Peyer's patch (tissue), 4 donors: ENCODE measurements around the gene TDRD3. TPM values are rescaled to one million over a fixed set of nuclear protein-coding genes. Genes with fewer than 3 reads are reported as not detected.

Source experiments
- DNase-seq, 3 donors: peaks; one replicate each; pipeline ENCODE4 v3.0.0-alpha.2; 2017 to 2019
- H3K27ac ChIP-seq, 4 donors: fragments of 200-600 bp; sonication (generic); one replicate each; pipeline ENCODE4 v1.5.1; 2016 to 2019
- H3K27me3 ChIP-seq, 2 donors: fragments of 200-600 bp; sonication (generic); one replicate each; pipeline ENCODE4 v1.5.1; 2019
- H3K36me3 ChIP-seq, 3 donors: fragments of 200-600 bp; sonication (generic); one replicate each; pipeline ENCODE4 v1.5.1; 2016 to 2019
- H3K4me1 ChIP-seq, 4 donors: fragments of 200-600 bp; sonication (generic); one replicate each; pipeline ENCODE4 v1.5.1; 2016 to 2019
- H3K4me3 ChIP-seq, 4 donors: fragments of 200-600 bp; sonication (generic); 1 replicate in 3 of 4; 2 replicates in 1 of 4; pipeline ENCODE4 v1.5.1; 2016 to 2019; ENCODE audit warnings: mild to moderate bottlenecking in 1 of 4
- H3K9me3 ChIP-seq, 4 donors: fragments of 200-600 bp; sonication (generic); one replicate each; pipeline ENCODE4 v1.5.1; 2016 to 2019; ENCODE audit warnings: mild to moderate bottlenecking in 1 of 4
- POLR2A ChIP-seq, 2 donors: fragments of 450-650 bp; IDR thresholded peaks; one replicate each; pipeline ENCODE4 v1.5.1; 2017; ENCODE audit warnings: antibody characterized with exemption in 2 of 2, mild to moderate bottlenecking in 2 of 2, moderate library complexity in 2 of 2
- total RNA-seq, 4 donors: library from RNA; depleted of rRNA; stranded (reverse); fragments of >200 nt; gene quantifications; one replicate each; pipeline ENCODE4 v1.1.0, GENCODE V29; 2016
- TF ChIP-seq, protein P1 (sequence below), 6 experiments: fragments of 450-650 bp in 4 of 6; fragments of 200-600 bp in 2 of 6; sonication (generic) in 1 of 6; IDR thresholded peaks; one replicate each; pipeline ENCODE4 v1.5.1; 2017 to 2019; ENCODE audit warnings: antibody characterized with exemption in 6 of 6, mild to moderate bottlenecking in 3 of 6, moderate library complexity in 1 of 6

TDRD3 gene
- total RNA-seq, 4 donors from 2014 or later, result 18.4 to 29.9 (median 20.9) TPM

DNA sequence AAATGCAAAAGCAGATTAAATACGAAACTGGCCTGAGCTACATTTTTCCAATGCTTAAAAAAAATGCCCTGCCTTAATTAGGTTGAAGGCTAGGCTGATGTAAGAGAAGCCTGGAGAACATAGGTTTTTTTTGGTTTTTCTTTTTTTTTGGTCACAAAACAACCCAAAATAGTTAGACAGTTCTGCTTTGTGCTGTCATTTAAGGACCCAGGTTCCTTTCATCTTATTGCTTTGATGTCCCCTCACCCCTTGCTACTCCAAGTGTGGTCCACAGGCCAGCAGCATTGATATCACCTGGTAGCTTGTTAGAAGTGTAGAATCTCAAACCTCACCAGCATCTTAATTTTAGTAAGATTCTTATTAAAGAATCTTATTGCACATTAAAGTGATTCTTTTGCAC lies 14.4 kb downstream of the TDRD3 start:
- Histone ChIP-seq H3K27ac (no peak overlapping the region), H3K36me3 (no peaks in the 10 kb centered on the region), H3K4me3 (no peak overlapping the region), H3K9me3 (no peaks in the 10 kb centered on the region), H3K4me1 (peaks cover 0 to 4% (median 0%) of the 10 kb centered on the region in 4 donors), H3K27me3 (no peaks in the 10 kb centered on the region)
- TF ChIP-seq POLR2A (IDR thresholded peaks at IDR 0.05), result no peak
- TF ChIP-seq, protein P1, sequence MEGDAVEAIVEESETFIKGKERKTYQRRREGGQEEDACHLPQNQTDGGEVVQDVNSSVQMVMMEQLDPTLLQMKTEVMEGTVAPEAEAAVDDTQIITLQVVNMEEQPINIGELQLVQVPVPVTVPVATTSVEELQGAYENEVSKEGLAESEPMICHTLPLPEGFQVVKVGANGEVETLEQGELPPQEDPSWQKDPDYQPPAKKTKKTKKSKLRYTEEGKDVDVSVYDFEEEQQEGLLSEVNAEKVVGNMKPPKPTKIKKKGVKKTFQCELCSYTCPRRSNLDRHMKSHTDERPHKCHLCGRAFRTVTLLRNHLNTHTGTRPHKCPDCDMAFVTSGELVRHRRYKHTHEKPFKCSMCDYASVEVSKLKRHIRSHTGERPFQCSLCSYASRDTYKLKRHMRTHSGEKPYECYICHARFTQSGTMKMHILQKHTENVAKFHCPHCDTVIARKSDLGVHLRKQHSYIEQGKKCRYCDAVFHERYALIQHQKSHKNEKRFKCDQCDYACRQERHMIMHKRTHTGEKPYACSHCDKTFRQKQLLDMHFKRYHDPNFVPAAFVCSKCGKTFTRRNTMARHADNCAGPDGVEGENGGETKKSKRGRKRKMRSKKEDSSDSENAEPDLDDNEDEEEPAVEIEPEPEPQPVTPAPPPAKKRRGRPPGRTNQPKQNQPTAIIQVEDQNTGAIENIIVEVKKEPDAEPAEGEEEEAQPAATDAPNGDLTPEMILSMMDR (IDR thresholded peaks at IDR 0.05), result no peak
- no peak for DNase-seq

DNA sequence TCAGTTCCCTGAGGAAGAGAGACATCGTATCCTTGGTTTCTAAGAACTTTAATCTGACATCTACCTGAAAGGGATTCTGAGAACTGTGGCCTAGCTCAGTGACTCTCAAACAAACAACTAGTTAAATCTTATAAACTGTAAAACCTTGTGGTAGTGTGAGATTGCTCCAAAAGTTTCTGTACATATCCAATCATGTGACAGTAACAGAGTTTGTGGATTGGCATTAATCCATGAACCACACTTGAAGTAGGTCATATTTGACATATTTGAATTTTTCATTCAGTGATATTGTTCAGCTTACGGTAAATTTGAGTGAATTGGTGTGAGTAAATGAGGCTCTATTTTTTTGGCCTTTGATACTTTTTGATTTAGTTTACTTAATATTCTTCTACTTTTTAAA lies 15.0 kb downstream of the TDRD3 start:
- TF ChIP-seq, protein P1 (IDR thresholded peaks at IDR 0.05), result no peak
- TF ChIP-seq POLR2A (IDR thresholded peaks at IDR 0.05), result no peak
- Histone ChIP-seq H3K9me3 (no peaks in the 10 kb centered on the region), H3K4me3 (no peak overlapping the region), H3K27ac (no peak overlapping the region), H3K4me1 (peaks cover 0 to 4% (median 0%) of the 10 kb centered on the region in 4 donors), H3K36me3 (no peaks in the 10 kb centered on the region), H3K27me3 (no peaks in the 10 kb centered on the region)
- DNase-seq, result no peak

DNA sequence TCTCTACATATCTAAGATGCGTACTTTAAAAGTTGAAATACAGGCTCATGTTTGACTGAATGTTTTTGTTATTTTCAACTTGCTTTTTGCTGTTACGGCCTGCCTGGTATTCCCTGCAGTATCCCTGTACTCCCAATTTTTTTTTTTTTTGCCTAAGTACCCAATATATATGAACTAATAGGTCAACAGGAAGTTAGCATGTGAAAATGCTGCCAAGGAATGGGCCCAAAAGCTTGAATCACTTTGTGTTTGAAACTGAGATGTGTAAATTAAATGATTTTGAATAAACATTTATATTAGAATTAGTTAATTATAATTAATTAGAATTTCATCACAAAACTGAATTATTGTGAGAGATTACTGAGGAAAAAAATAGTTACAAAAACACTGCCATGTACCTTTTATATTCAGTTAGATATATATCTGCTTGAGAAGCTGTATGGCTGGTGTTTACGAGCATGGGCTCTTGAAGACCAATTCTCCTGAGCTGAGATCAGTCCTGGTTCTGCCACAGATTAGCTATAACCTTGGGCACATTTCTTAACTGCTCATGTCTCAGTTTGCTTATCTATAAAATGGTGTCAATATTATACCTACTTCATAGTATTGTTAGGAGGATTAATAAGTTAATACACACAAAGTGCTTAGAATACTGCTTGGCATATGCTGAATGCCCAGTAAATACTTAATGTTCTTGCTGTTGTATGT lies 16.0 kb downstream of the TDRD3 start:
- no peaks in the 10 kb centered on the region for H3K36me3 ChIP-seq
- H3K27ac ChIP-seq, result no peak overlapping the region
- no peak for DNase-seq
- peaks cover 0 to 4% (median 0%) of the 10 kb centered on the region in 4 donors for H3K4me1 ChIP-seq
- H3K4me3 ChIP-seq, result no peak overlapping the region
- no peaks in the 10 kb centered on the region for H3K9me3 ChIP-seq
- H3K27me3 ChIP-seq, result no peaks in the 10 kb centered on the region
- no peak for TF ChIP-seq POLR2A (IDR thresholded peaks at IDR 0.05)
- TF ChIP-seq, protein P1 (IDR thresholded peaks at IDR 0.05), result no peak

DNA sequence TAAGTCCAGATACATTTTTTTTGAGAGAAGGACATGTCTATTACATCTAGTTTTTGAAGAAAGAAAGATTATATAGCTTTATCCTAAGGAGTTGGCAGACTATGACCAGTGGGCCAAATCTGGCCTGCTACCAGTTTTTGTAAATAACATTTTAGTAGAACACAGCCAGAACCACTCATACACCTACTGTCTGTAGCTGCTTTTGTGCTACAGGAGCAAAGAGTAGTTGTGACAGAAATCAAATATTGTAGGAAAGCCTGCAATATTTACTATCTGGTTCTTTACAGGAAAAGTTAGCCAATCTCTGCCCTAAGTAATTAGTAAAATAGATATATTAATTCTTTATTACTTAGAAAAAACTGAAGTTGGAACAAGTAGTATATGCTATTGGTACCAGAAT lies 17.2 kb downstream of the TDRD3 start:
- no peaks in the 10 kb centered on the region for H3K9me3 ChIP-seq
- no peak for DNase-seq
- no peak for TF ChIP-seq POLR2A (IDR thresholded peaks at IDR 0.05)
- TF ChIP-seq, protein P1 (IDR thresholded peaks at IDR 0.05), result no peak
- H3K4me3 ChIP-seq, result no peak overlapping the region
- no peak overlapping the region for H3K27ac ChIP-seq
- H3K36me3 ChIP-seq, result no peaks in the 10 kb centered on the region
- no peaks in the 10 kb centered on the region for H3K27me3 ChIP-seq
- H3K4me1 ChIP-seq, result peaks cover 0 to 4% (median 0%) of the 10 kb centered on the region in 4 donors

DNA sequence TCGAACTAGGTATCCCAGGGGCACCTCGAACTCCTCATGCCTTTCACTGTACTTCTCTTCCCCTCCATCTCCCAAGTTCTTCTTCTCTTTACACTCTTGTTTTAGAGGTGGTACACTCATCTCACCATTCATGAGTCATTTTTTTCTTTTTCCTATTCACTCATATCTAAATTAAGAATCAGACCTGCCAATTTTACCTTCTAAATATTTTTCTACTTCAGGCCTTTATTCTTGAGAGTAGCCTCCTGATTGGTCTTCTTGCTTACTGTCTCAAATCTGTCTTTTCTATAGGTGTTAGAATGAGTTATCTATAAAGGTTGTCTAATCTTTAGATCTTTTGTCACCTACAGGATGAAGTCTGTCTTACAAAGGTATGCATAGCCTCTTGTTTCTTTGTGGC lies 20.7 kb downstream of the TDRD3 start:
- H3K36me3 ChIP-seq, result no peaks in the 10 kb centered on the region
- DNase-seq, result no peak
- no peaks in the 10 kb centered on the region for H3K9me3 ChIP-seq
- no peak overlapping the region for H3K4me3 ChIP-seq
- no peaks in the 10 kb centered on the region for H3K27me3 ChIP-seq
- no peak overlapping the region for H3K27ac ChIP-seq
- TF ChIP-seq POLR2A (IDR thresholded peaks at IDR 0.05), result no peak
- TF ChIP-seq, protein P1 (IDR thresholded peaks at IDR 0.05), result no peak
- no peaks in the 10 kb centered on the region for H3K4me1 ChIP-seq
